Transverse colon (tissue), 4 donors: ENCODE measurements around the gene WNT7A. TPM values are rescaled to one million over a fixed set of nuclear protein-coding genes. Genes with fewer than 3 reads are reported as not detected.

Experiments used
- DNase-seq: peaks from one replicate; pipeline ENCODE4 v3.0.0-alpha.2; 2019
- H3K27ac ChIP-seq, 4 donors: fragments of 200-600 bp; sonication (generic); 2 replicates each; pipeline ENCODE4 v1.5.1; 2016 to 2018; ENCODE audit warnings: inconsistent platforms in 4 of 4
- H3K27me3 ChIP-seq: fragments of 200-600 bp; sonication (generic); 2 replicates; pipeline ENCODE4 v1.5.1; 2017; ENCODE audit warnings: inconsistent platforms
- H3K36me3 ChIP-seq, 4 donors: fragments of 200-600 bp; sonication (generic); 2 replicates each; pipeline ENCODE4 v1.5.1; 2017 to 2019; ENCODE audit warnings: inconsistent platforms in 4 of 4
- H3K4me1 ChIP-seq, 4 donors: fragments of 200-600 bp; sonication (generic); 2 replicates each; pipeline ENCODE4 v1.5.1; 2017 to 2020; ENCODE audit warnings: inconsistent platforms in 4 of 4
- H3K4me3 ChIP-seq, 4 donors: fragments of 200-600 bp; sonication (generic); 1 replicate in 1 of 4; 2 replicates in 3 of 4; pipeline versions ENCODE4 v1.5.1 to v1.6.1; 2017 to 2019; ENCODE audit warnings: inconsistent platforms in 4 of 4
- H3K9me3 ChIP-seq, 2 donors: fragments of 200-600 bp; sonication (generic); 2 replicates each; pipeline ENCODE4 v1.5.1; 2017 to 2019; ENCODE audit warnings: inconsistent platforms in 2 of 2
- EP300 ChIP-seq: sonication (generic); formaldehyde crosslinking; IDR thresholded peaks from one replicate; pipeline ENCODE4 v1.6.1; 2017; ENCODE audit warnings: antibody characterized with exemption, low read depth
- POLR2A ChIP-seq: fragments of 450-650 bp; IDR thresholded peaks from one replicate; pipeline ENCODE4 v1.6.1; 2016; ENCODE audit warnings: antibody characterized with exemption, mild to moderate bottlenecking, moderate library complexity
- POLR2AphosphoS5 ChIP-seq, 3 donors: sonication (generic); formaldehyde crosslinking; IDR thresholded peaks; one replicate each; pipeline ENCODE4 v1.6.1; 2016; ENCODE audit warnings: antibody characterized with exemption in 3 of 3
- WGBS, 2 donors: methylation state at CpG; one replicate each; pipeline ENCODE4 v1.1.5; 2018; ENCODE audit warnings: low coverage in 1 of 2; 5-methylcytosine and 5-hydroxymethylcytosine counted together
- in situ Hi-C, 4 donors: fragments of 200-750 bp; cut with MboI; loops; one replicate each; pipeline versions ENCODE4 v1.15.0 to v1.15.1; 2017; ENCODE audit warnings: low sequenced_read_pairs in 3 of 4, low pct_ligation_motif_present in 1 of 4, low pct_unique_long_range_greater_than_20kb in 1 of 4
- intact Hi-C: fragments of 100-400 bp; cut with DNase I; formaldehyde crosslinking; loops from one replicate; pipeline ENCODE4 v1.15.1; 2023; ENCODE audit warnings: low total_unique reads
- total RNA-seq, 4 donors: library from RNA; depleted of rRNA; stranded (reverse); fragments of >200 nt; gene quantifications; one replicate each; pipeline ENCODE4 v1.1.0, GENCODE V29; 2016
- TF ChIP-seq, protein P1 (sequence below), 5 experiments: fragments of 200-600 bp in 3 of 5; fragments of 450-650 bp in 2 of 5; sonication (generic) in 3 of 5; IDR thresholded peaks; 1 replicate in 2 of 5; 2 replicates in 3 of 5; pipeline ENCODE4 v1.5.1; 2016 to 2017; ENCODE audit warnings: antibody characterized with exemption in 5 of 5, inconsistent platforms in 3 of 5, mild to moderate bottlenecking in 2 of 5, moderate library complexity in 1 of 5

WNT7A gene
- total RNA-seq, 4 donors from 2014 or later, result not detected

DNA sequence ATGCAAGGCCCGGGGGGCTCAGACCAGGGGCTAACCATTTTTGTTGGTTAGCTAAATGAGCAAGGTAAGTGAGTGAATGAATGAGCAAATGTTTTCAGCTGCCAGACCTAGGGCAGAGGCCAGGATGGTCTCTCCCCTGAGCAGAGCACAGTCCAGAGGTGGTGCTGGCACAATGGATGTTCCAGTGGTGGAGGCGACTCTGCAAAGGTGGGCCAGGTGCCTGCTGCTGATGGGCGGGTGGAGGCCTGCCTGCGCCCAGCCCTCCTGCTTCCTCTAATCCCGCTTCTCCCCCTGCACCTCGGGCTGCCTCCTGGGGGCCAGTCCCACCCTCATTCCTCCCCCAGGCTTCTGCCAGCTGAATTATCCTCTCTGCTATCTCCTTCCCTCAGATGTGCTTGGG, 112.8 kb downstream of the WNT7A start:
- Histone ChIP-seq H3K9me3 (no peaks in the 10 kb centered on the region), H3K27ac (no peak overlapping the region), H3K4me3 (no peak overlapping the region), H3K4me1 (no peaks in the 10 kb centered on the region), H3K36me3 (no peaks in the 10 kb centered on the region), H3K27me3 (no peaks in the 10 kb centered on the region)
- in situ Hi-C loops, result no loop called here
- 76% methylated on average over 6 of the region's 6 CpGs; no CpG with 5 or more reads in 1 of the 2 donors for WGBS, 2 donors
- TF ChIP-seq EP300 (no peak), POLR2A (no peak), POLR2AphosphoS5 (IDR thresholded peaks at IDR 0.05) (no peak)
- TF ChIP-seq, protein P1, sequence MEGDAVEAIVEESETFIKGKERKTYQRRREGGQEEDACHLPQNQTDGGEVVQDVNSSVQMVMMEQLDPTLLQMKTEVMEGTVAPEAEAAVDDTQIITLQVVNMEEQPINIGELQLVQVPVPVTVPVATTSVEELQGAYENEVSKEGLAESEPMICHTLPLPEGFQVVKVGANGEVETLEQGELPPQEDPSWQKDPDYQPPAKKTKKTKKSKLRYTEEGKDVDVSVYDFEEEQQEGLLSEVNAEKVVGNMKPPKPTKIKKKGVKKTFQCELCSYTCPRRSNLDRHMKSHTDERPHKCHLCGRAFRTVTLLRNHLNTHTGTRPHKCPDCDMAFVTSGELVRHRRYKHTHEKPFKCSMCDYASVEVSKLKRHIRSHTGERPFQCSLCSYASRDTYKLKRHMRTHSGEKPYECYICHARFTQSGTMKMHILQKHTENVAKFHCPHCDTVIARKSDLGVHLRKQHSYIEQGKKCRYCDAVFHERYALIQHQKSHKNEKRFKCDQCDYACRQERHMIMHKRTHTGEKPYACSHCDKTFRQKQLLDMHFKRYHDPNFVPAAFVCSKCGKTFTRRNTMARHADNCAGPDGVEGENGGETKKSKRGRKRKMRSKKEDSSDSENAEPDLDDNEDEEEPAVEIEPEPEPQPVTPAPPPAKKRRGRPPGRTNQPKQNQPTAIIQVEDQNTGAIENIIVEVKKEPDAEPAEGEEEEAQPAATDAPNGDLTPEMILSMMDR (IDR thresholded peaks at IDR 0.05), result no peak
- no peak for DNase-seq
- intact Hi-C loops, result no loop called here

Other genes with a start within 250 kb of the WNT7A start
- 10 to 100 TPM in 2 of 4 donors, 1 to 10 TPM in 1, under 1 TPM in 1; 0.80 to 22.1 (median 13.5) TPM for gene CHCHD4, start 244.8 kb upstream of the WNT7A start, total RNA-seq
- gene TMEM43, start 245.0 kb upstream of the WNT7A start, total RNA-seq, result 100 to 1,000 TPM in 1 of 4 donors, 10 to 100 TPM in 3; 30.8 to 128 (median 48.5) TPM